HepG2 (cell line): ENCODE results near the gene RAC3. TPM values are rescaled to one million over a fixed set of nuclear protein-coding genes. Genes with fewer than 3 reads are reported as not detected.

ENCODE experiments used
- ATF3 ChIP-seq: sonication (generic); formaldehyde crosslinking; IDR thresholded peaks from 2 replicates; pipeline ENCODE4 v1.4.0; 2020; ENCODE audit warnings: missing genetic modification reagents
- ATF4 ChIP-seq, 2 experiments: fragments of 450-650 bp in 1 of 2; sonication (generic) in 1 of 2; formaldehyde crosslinking; IDR thresholded peaks; 2 replicates each; pipeline versions ENCODE4 v1.5.0 to v1.8.0; 2020 to 2022; ENCODE audit warnings: mild to moderate bottlenecking in 1 of 2, missing genetic modification reagents in 1 of 2
- HMGXB3 ChIP-seq: sonication (generic); formaldehyde crosslinking; IDR thresholded peaks from 2 replicates; pipeline ENCODE4 v1.4.0; 2020; ENCODE audit warnings: missing genetic modification reagents, borderline replicate concordance
- HNRNPUL1 ChIP-seq: fragments of 200-400 bp; formaldehyde crosslinking; IDR thresholded peaks from 2 replicates; pipeline ENCODE4 v1.6.1; 2017; ENCODE audit warnings: low read depth, mild to moderate bottlenecking, low read length, moderate library complexity
- LCORL ChIP-seq, 2 experiments: fragments of 450-650 bp in 1 of 2; sonication (generic) in 1 of 2; formaldehyde crosslinking in 1 of 2; IDR thresholded peaks; 2 replicates each; pipeline versions ENCODE4 v1.5.0 to v1.6.1; 2017 to 2020; ENCODE audit warnings: antibody characterized with exemption in 1 of 2, missing genetic modification reagents in 1 of 2
- MZF1 ChIP-seq: sonication (generic); formaldehyde crosslinking; IDR thresholded peaks from 2 replicates; pipeline ENCODE4 v1.8.1; 2023; ENCODE audit warnings: mild to moderate bottlenecking, missing genetic modification reagents, borderline replicate concordance
- NFKB2 ChIP-seq: sonication (generic); formaldehyde crosslinking; IDR thresholded peaks from 2 replicates; pipeline ENCODE4 v1.4.0; 2020; ENCODE audit warnings: missing genetic modification reagents, borderline replicate concordance
- NPAS2 ChIP-seq: sonication (generic); formaldehyde crosslinking; IDR thresholded peaks from 2 replicates; pipeline ENCODE4 v1.8.0; 2022; ENCODE audit warnings: mild to moderate bottlenecking, missing genetic modification reagents, borderline replicate concordance
- PCBP1 ChIP-seq: fragments of 200-400 bp; formaldehyde crosslinking; IDR thresholded peaks from 2 replicates; pipeline ENCODE4 v1.6.1; 2017; ENCODE audit warnings: mild to moderate bottlenecking, low read depth, low read length, borderline replicate concordance
- PHF5A ChIP-seq: IDR thresholded peaks from one replicate; pipeline ENCODE4 v1.6.1; 2018; ENCODE audit warnings: low read depth, missing genetic modification reagents; ENCODE audit not compliant: unreplicated experiment
- THAP7 ChIP-seq: sonication (generic); formaldehyde crosslinking; IDR thresholded peaks from 2 replicates; pipeline ENCODE4 v1.8.1; 2023; ENCODE audit warnings: mild to moderate bottlenecking, missing genetic modification reagents
- ZMYM4 ChIP-seq: sonication (generic); formaldehyde crosslinking; IDR thresholded peaks from 2 replicates; pipeline ENCODE4 v1.8.1; 2023; ENCODE audit warnings: mild to moderate bottlenecking, missing genetic modification reagents
- ZNF251 ChIP-seq: sonication (generic); formaldehyde crosslinking; IDR thresholded peaks from 2 replicates; pipeline ENCODE4 v1.9.0; 2021; ENCODE audit warnings: mild to moderate bottlenecking, missing genetic modification reagents
- ZNF33A ChIP-seq: sonication (generic); formaldehyde crosslinking; IDR thresholded peaks from 2 replicates; pipeline ENCODE4 v1.5.1; 2020; ENCODE audit warnings: missing genetic modification reagents, mild to moderate bottlenecking, moderate library complexity, borderline replicate concordance
- ZNF512B ChIP-seq: sonication (generic); formaldehyde crosslinking; IDR thresholded peaks from 2 replicates; pipeline ENCODE4 v1.5.1; 2020; ENCODE audit warnings: missing genetic modification reagents, mild to moderate bottlenecking, borderline replicate concordance
- polyA plus RNA-seq, 8 experiments: library from polyadenylated mRNA; depleted of rRNA in 3 of 8; stranded (reverse) in 7 of 8; unstranded in 1 of 8; fragments of >200 nt; fragmentation: Illumina TruSeq in 4 of 8; extraction: Trizol in 4 of 8; gene quantifications; 2 replicates each; pipeline versions ENCODE4 v1.2.1 to v1.2.3, GENCODE V29; 2011 to 2016; ENCODE audit warnings: low read depth in 4 of 8, missing spikeins in 1 of 8, mixed read lengths in 1 of 8; ENCODE audit not compliant: insufficient read depth in 1 of 8
- total RNA-seq, 5 experiments: library from RNA; depleted of rRNA; stranded (reverse); fragments of >200 nt; fragmentation: Illumina TruSeq; extraction: Trizol; gene quantifications; 2 replicates each; pipeline ENCODE4 v1.2.3, GENCODE V29; 2016; ENCODE audit warnings: low read depth in 1 of 5

The RAC3 gene
- total and polyA plus RNA-seq, 2 of the 13 experiments (the other 11 are each of a cell fraction or from before 2014, with no cell fraction given) = 10.5 to 21.3 TPM

GRCh38 chr17:81995463-81996231, 35.8 kb upstream of the RAC3 start (continued):
- TF ChIP-seq HMGXB3 (no peak), ZNF33A (CRISPR knock-in tag) (no peak), PCBP1 (peak; percentile 84; the same call in 1 of the 2 replicates), ATF4 (CRISPR knock-in tag; IDR thresholded peaks at IDR 0.05) (no peak), ZNF512B (CRISPR knock-in tag) (0 out of 2 replicates have a peak, but pooled peaks have one; percentile 23), NPAS2 (CRISPR knock-in tag) (no peak), MZF1 (CRISPR knock-in tag) (0 out of 2 replicates have a peak, but pooled peaks have one; percentile 62), ZNF251 (CRISPR knock-in tag) (no peak; the same call in none of the 2 replicates), ATF3 (CRISPR knock-in tag) (peak; percentile 38; the same call in 1 of the 2 replicates), NFKB2 (CRISPR knock-in tag) (no peak; the same call in none of the 2 replicates), LCORL (IDR thresholded peaks at IDR 0.05) (no peak; the same call in 1 of the 2 replicates), LCORL (CRISPR knock-in tag; IDR thresholded peaks at IDR 0.05) (peak; percentile 58), PHF5A (CRISPR knock-in tag) (peak; percentile 30), ZMYM4 (CRISPR knock-in tag) (no peak), HNRNPUL1 (no peak), THAP7 (CRISPR knock-in tag) (no peak)
